Liver (tissue), 9 donors: Measurements from ENCODE around the gene HTRA1. TPM values are rescaled to one million over a fixed set of nuclear protein-coding genes. Genes with fewer than 3 reads are reported as not detected.

Source experiments
- DNase-seq: peaks from one replicate; pipeline ENCODE4 v3.0.0-alpha.2; 2017; ENCODE audit warnings: low spot score
- H3K27ac ChIP-seq, 2 donors: one replicate each; pipeline ENCODE4 v1.7.0; 2013; ENCODE audit warnings: inconsistent platforms in 2 of 2, low read length in 2 of 2, control low read depth in 1 of 2, low read depth in 1 of 2, mild to moderate bottlenecking in 1 of 2
- H3K27me3 ChIP-seq, 4 donors: one replicate each; pipeline versions ENCODE4 v1.6.1 to v1.7.0; 2013; ENCODE audit warnings: low read length in 3 of 4, inconsistent platforms in 1 of 4, mild to moderate bottlenecking in 1 of 4, moderate library complexity in 1 of 4; ENCODE audit not compliant: control insufficient read depth in 4 of 4, insufficient read depth in 4 of 4
- H3K36me3 ChIP-seq, 4 donors: one replicate each; pipeline versions ENCODE4 v1.6.1 to v1.7.0; 2013; ENCODE audit warnings: low read length in 3 of 4, mild to moderate bottlenecking in 3 of 4, low read depth in 1 of 4, moderate library complexity in 1 of 4; ENCODE audit not compliant: control insufficient read depth in 4 of 4, insufficient read depth in 3 of 4
- H3K4me1 ChIP-seq, 4 donors: one replicate each; pipeline versions ENCODE4 v1.6.1 to v1.7.0; 2013; ENCODE audit warnings: low read length in 3 of 4, mild to moderate bottlenecking in 3 of 4, moderate library complexity in 1 of 4; ENCODE audit not compliant: control insufficient read depth in 4 of 4, insufficient read depth in 4 of 4
- H3K4me3 ChIP-seq, 3 donors: one replicate each; pipeline versions ENCODE4 v1.6.1 to v1.7.0; 2013; ENCODE audit warnings: low read length in 3 of 3, control low read depth in 1 of 3, low read depth in 1 of 3, mild to moderate bottlenecking in 1 of 3
- H3K9ac ChIP-seq, 2 donors: one replicate each; pipeline ENCODE4 v1.7.0; 2013; ENCODE audit warnings: low read length in 2 of 2, mild to moderate bottlenecking in 2 of 2, moderate library complexity in 2 of 2, control low read depth in 1 of 2, low read depth in 1 of 2
- H3K9me3 ChIP-seq, 4 donors: one replicate each; pipeline versions ENCODE4 v1.6.1 to v1.7.0; 2013; ENCODE audit warnings: low read length in 3 of 4; ENCODE audit not compliant: control insufficient read depth in 4 of 4
- EGR1 ChIP-seq, 2 donors: IDR thresholded peaks; 2 replicates each; pipeline ENCODE4 v1.6.1; 2016 to 2018; ENCODE audit warnings: antibody characterized with exemption in 2 of 2, low read depth in 2 of 2
- FOXA1 ChIP-seq: IDR thresholded peaks from 2 replicates; pipeline ENCODE4 v1.6.1; 2016; ENCODE audit warnings: antibody characterized with exemption
- FOXA2 ChIP-seq: IDR thresholded peaks from 2 replicates; pipeline ENCODE4 v1.6.1; 2016; ENCODE audit warnings: antibody characterized with exemption
- GABPA ChIP-seq, 2 donors: IDR thresholded peaks in 1 of 2; conservative IDR thresholded peaks in 1 of 2; 2 replicates each; pipeline ENCODE4 v1.6.1; 2016; ENCODE audit warnings: antibody characterized with exemption in 2 of 2, mild to moderate bottlenecking in 1 of 2, moderate library complexity in 1 of 2
- HNF4A ChIP-seq, 2 donors: conservative IDR thresholded peaks; 2 replicates each; pipeline ENCODE4 v1.6.1; 2016; ENCODE audit warnings: antibody characterized with exemption in 2 of 2, mild to moderate bottlenecking in 2 of 2
- HNF4G ChIP-seq: IDR thresholded peaks from 2 replicates; pipeline ENCODE4 v1.6.1; 2016; ENCODE audit warnings: antibody characterized with exemption
- JUND ChIP-seq, 2 donors: IDR thresholded peaks; 2 replicates each; pipeline ENCODE4 v1.6.1; 2016; ENCODE audit warnings: antibody characterized with exemption in 2 of 2
- NR2F2 ChIP-seq: IDR thresholded peaks from 2 replicates; pipeline ENCODE4 v1.6.1; 2016; ENCODE audit warnings: antibody characterized with exemption
- RAD21 ChIP-seq, 2 donors: IDR thresholded peaks; 2 replicates each; pipeline ENCODE4 v1.6.1; 2016; ENCODE audit warnings: antibody characterized with exemption in 2 of 2, mild to moderate bottlenecking in 2 of 2
- RXRA ChIP-seq, 2 donors: IDR thresholded peaks; 2 replicates each; pipeline ENCODE4 v1.6.1; 2017 to 2018; ENCODE audit warnings: antibody characterized with exemption in 2 of 2, mild to moderate bottlenecking in 1 of 2
- SP1 ChIP-seq: IDR thresholded peaks from 2 replicates; pipeline ENCODE4 v1.6.1; 2018; ENCODE audit warnings: antibody characterized with exemption, mild to moderate bottlenecking
- TAF1 ChIP-seq: conservative IDR thresholded peaks from 2 replicates; pipeline ENCODE4 v1.6.1; 2016; ENCODE audit warnings: antibody characterized with exemption, mild to moderate bottlenecking
- YY1 ChIP-seq: IDR thresholded peaks from 2 replicates; pipeline ENCODE4 v1.6.1; 2016; ENCODE audit warnings: antibody characterized with exemption, mild to moderate bottlenecking
- WGBS: extraction: QIAGEN DNeasy Blood & Tissue Kit; methylation state at CpG from one replicate; pipeline ENCODE4 v1.1.7; 2013; 5-methylcytosine and 5-hydroxymethylcytosine counted together
- polyA plus RNA-seq, 2 donors: library from polyadenylated mRNA; stranded (reverse) in 1 of 2; unstranded in 1 of 2; fragments of 200-250 nt in 1 of 2; fragments of >200 nt in 1 of 2; fragmentation: Nextera tagmentation in 1 of 2; extraction: Ambion mirVana in 1 of 2; gene quantifications; one replicate each; pipeline versions ENCODE4 v1.2.1 to v1.2.3, GENCODE V29; 2013 to 2015
- total RNA-seq, 2 donors: library from RNA; depleted of rRNA; stranded (reverse); fragments of >200 nt; gene quantifications; one replicate each; pipeline ENCODE4 v1.2.3, GENCODE V29; 2014
- TF ChIP-seq, protein P1 (sequence below): IDR thresholded peaks from 2 replicates; pipeline ENCODE4 v1.6.1; 2016; ENCODE audit warnings: antibody characterized with exemption, mild to moderate bottlenecking
- TF ChIP-seq, protein P2 (sequence below): IDR thresholded peaks from 2 replicates; pipeline ENCODE4 v1.6.1; 2016; ENCODE audit warnings: antibody characterized with exemption
- TF ChIP-seq, protein P3 (sequence below): IDR thresholded peaks from 2 replicates; pipeline ENCODE4 v1.6.1; 2016; ENCODE audit warnings: antibody characterized with exemption
- TF ChIP-seq, protein P4 (sequence below): fragments of 150-350 bp; IDR thresholded peaks from 2 replicates; pipeline ENCODE4 v1.5.1; 2017; ENCODE audit warnings: improper control_type of control experiment, low read depth, low read length; ENCODE audit not compliant: missing input control
- TF ChIP-seq, protein P5 (sequence below): IDR thresholded peaks from 2 replicates; pipeline ENCODE4 v1.6.1; 2016; ENCODE audit warnings: antibody characterized with exemption
- donor health status: healthy.
- donor health status: healthy.
- donor health status: healthy.
- donor health status: healthy.
- donor health status: healthy.

Gene HTRA1
- total and polyA plus RNA-seq, 4 donors, result 4.3 to 289 (median 72.1) TPM

DNA sequence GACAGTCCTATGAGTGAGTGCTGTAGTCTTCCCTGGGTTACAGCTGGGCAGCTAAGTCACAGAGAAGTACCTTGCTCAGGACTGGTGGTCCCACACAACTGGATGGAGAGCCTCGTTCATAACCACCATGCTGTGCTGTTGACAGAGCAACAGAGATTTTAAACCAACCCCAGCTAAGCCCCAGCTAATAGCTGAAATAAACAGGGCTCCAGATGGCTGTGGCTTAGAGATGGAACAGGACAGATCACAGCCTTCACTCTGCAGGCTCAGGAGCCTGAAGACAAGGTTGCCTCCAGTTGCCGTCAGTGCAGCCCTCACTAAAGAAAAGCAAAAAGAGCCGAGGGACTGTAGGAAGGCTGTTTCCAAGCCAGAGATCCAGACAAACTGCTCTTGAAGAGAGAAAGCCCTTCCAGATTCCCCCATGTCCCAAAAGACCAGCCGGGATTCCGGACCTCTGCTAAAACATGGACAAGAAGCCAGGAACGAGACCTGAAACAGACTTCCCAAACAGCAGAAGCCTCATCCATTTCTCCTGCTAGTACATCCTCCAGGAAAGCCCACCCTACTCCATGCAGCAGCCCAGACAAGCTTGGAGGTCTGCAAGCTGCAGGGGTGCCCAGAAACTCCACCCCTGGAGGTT lies 4.2 kb downstream of the HTRA1 start (continued):
- TF ChIP-seq, protein P1, sequence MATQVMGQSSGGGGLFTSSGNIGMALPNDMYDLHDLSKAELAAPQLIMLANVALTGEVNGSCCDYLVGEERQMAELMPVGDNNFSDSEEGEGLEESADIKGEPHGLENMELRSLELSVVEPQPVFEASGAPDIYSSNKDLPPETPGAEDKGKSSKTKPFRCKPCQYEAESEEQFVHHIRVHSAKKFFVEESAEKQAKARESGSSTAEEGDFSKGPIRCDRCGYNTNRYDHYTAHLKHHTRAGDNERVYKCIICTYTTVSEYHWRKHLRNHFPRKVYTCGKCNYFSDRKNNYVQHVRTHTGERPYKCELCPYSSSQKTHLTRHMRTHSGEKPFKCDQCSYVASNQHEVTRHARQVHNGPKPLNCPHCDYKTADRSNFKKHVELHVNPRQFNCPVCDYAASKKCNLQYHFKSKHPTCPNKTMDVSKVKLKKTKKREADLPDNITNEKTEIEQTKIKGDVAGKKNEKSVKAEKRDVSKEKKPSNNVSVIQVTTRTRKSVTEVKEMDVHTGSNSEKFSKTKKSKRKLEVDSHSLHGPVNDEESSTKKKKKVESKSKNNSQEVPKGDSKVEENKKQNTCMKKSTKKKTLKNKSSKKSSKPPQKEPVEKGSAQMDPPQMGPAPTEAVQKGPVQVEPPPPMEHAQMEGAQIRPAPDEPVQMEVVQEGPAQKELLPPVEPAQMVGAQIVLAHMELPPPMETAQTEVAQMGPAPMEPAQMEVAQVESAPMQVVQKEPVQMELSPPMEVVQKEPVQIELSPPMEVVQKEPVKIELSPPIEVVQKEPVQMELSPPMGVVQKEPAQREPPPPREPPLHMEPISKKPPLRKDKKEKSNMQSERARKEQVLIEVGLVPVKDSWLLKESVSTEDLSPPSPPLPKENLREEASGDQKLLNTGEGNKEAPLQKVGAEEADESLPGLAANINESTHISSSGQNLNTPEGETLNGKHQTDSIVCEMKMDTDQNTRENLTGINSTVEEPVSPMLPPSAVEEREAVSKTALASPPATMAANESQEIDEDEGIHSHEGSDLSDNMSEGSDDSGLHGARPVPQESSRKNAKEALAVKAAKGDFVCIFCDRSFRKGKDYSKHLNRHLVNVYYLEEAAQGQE, result no peak

DNA sequence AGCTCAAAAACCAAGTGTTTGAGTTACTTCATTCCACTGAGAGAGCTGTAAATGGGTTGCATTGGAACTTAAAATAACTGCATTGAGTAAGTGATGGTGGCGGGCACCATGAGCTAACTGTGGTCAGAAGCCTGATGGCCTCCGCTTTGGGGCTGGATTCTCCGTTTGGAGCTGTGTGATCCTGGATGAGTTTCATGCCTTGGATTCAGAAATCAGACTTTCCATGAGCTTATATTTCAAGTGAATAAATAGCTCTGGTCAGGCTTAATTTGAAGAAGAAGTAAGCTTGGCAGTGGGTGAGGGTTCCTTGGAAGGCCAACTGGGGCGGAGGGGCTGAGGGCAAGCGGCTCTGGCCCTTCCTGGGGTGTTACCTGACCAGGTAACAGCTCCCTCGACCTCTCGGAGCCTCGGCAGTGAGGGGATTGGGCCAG lies 5.6 kb downstream of the HTRA1 start:
- DNase-seq, result no peak
- no peaks in the 10 kb centered on the region for H3K27me3 ChIP-seq

More for the DNA sequence above, 5.6 kb downstream of the HTRA1 start:
- TF ChIP-seq SP1 (no peak), HNF4G (no peak), YY1 (no peak), FOXA2 (no peak), HNF4A (conservative IDR thresholded peaks at IDR 0.05) (no peak), GABPA (IDR thresholded peaks at IDR 0.05 in 1 of 2, conservative IDR thresholded peaks at IDR 0.05 in 1 of 2) (no peak), TAF1 (no peak), EGR1 (IDR thresholded peaks at IDR 0.05; ENCODE audit: low read depth in 2 of 2) (no peak), JUND (IDR thresholded peaks at IDR 0.05) (no peak), NR2F2 (no peak), FOXA1 (no peak), RXRA (IDR thresholded peaks at IDR 0.05) (no peak), RAD21 (IDR thresholded peaks at IDR 0.05) (no peak)
- TF ChIP-seq, protein P2, sequence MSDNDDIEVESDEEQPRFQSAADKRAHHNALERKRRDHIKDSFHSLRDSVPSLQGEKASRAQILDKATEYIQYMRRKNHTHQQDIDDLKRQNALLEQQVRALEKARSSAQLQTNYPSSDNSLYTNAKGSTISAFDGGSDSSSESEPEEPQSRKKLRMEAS, result no peak
- TF ChIP-seq, protein P3, sequence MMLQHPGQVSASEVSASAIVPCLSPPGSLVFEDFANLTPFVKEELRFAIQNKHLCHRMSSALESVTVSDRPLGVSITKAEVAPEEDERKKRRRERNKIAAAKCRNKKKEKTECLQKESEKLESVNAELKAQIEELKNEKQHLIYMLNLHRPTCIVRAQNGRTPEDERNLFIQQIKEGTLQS, result no peak
- TF ChIP-seq, protein P1, result no peak
- TF ChIP-seq, protein P4, sequence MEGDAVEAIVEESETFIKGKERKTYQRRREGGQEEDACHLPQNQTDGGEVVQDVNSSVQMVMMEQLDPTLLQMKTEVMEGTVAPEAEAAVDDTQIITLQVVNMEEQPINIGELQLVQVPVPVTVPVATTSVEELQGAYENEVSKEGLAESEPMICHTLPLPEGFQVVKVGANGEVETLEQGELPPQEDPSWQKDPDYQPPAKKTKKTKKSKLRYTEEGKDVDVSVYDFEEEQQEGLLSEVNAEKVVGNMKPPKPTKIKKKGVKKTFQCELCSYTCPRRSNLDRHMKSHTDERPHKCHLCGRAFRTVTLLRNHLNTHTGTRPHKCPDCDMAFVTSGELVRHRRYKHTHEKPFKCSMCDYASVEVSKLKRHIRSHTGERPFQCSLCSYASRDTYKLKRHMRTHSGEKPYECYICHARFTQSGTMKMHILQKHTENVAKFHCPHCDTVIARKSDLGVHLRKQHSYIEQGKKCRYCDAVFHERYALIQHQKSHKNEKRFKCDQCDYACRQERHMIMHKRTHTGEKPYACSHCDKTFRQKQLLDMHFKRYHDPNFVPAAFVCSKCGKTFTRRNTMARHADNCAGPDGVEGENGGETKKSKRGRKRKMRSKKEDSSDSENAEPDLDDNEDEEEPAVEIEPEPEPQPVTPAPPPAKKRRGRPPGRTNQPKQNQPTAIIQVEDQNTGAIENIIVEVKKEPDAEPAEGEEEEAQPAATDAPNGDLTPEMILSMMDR, result no peak
- TF ChIP-seq, protein P5, sequence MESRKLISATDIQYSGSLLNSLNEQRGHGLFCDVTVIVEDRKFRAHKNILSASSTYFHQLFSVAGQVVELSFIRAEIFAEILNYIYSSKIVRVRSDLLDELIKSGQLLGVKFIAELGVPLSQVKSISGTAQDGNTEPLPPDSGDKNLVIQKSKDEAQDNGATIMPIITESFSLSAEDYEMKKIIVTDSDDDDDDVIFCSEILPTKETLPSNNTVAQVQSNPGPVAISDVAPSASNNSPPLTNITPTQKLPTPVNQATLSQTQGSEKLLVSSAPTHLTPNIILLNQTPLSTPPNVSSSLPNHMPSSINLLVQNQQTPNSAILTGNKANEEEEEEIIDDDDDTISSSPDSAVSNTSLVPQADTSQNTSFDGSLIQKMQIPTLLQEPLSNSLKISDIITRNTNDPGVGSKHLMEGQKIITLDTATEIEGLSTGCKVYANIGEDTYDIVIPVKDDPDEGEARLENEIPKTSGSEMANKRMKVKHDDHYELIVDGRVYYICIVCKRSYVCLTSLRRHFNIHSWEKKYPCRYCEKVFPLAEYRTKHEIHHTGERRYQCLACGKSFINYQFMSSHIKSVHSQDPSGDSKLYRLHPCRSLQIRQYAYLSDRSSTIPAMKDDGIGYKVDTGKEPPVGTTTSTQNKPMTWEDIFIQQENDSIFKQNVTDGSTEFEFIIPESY, result no peak
- Histone ChIP-seq H3K9ac (no peak overlapping the region), H3K36me3 (peaks cover 0 to 2% (median 0%) of the 10 kb centered on the region in 4 donors), H3K27ac (no peak overlapping the region), H3K9me3 (no peaks in the 10 kb centered on the region), H3K4me1 (peaks cover 3 to 19% (median 11%) of the 10 kb centered on the region in 4 donors), H3K4me3 (no peak overlapping the region)
- WGBS, result 86% methylated on average over 8 of the region's 8 CpGs
